Stimulated activated CD8-positive, alpha-beta memory T cell treated with anti-CD3 and anti-CD28 coated beads, Interleukin-4, amount 100 ng/mL, for 48 hours (primary cell): Measurements from ENCODE around the gene RAB44.
A peak's percentile ranks its signal among the peaks of the same experiment; 100 is the strongest.

Experiments used
- DNase-seq: peaks from one replicate; pipeline ENCODE4 v3.0.0-alpha.2; 2020

RAB44 gene

GRCh38 chr6:36754582-36755434 is 57.2 kb downstream of the RAB44 start:
- no peak for DNase-seq

GRCh38 chr6:36755435-36756348 is 58.1 kb downstream of the RAB44 start:
- DNase-seq = peak; percentile 77

DNA sequence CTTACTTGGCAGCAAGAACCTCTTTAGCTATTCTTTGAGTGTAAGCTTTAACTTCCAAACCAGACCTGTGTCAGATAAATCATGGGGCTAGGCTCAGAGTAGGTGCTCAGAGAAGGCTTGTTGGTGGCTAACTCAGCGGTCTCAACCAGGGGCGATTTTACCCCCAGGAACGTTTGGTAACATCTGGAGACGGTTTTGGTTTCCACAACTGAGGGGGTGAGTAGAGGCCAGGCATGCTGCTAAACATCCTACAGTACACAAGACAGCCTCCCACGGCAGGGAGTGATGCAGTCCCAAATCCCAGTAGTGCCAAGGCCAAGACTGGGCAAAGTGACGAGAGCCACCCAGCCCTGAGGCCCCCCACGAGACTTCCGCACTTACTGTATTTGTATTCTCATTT is 59.2 kb downstream of the RAB44 start:
- no peak for DNase-seq

- DNase-seq = peak; percentile 47
These were observed 59.6 kb downstream of the RAB44 start for GRCh38 chr6:36757206-36757605.

GRCh38 chr6:36757943-36758508 is 60.4 kb downstream of the RAB44 start:
- no peak for DNase-seq

DNA sequence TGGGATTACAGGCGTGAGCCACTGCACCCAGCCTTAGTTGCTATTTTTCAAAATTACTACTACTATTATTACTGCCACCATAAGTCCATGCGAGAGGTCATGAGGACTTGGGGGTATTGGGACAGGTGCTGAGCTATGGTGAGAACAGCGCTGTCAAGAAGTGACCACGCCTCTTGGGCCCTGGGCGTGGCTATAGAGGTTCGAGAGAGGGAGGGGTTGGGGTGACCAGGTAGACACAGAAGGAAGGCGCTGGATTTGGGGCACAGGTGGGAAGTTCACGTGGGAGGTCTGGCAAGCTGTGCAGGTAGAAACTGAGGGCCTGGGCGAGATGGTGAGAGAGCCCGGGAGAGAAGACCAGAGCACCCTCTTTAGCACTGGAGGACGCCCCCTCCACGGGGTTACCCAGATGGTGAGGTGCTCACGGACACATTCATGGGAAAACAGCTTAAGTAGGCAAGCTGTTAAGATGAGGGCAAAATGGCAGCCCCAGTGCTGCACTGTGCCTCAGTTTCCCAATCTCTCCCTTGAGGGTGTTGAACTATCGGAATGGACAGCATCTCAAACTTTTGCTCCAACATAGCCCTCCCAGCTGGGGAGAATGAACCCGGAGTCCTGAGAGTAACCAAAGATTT is 61.0 kb downstream of the RAB44 start:
- DNase-seq = no peak

GRCh38 chr6:36759148-36759759 is 61.6 kb downstream of the RAB44 start:
- DNase-seq = peak; percentile 91

- no peak for DNase-seq
These were observed 63.2 kb downstream of the RAB44 start for GRCh38 chr6:36760685-36761435.

GRCh38 chr6:36762123-36762522 is 64.5 kb downstream of the RAB44 start:
- DNase-seq = no peak

GRCh38 chr6:36765190-36765589 is 67.6 kb downstream of the RAB44 start:
- DNase-seq = no peak

- DNase-seq = peak; percentile 90
These were observed 68.2 kb downstream of the RAB44 start for GRCh38 chr6:36765594-36766398.

DNA sequence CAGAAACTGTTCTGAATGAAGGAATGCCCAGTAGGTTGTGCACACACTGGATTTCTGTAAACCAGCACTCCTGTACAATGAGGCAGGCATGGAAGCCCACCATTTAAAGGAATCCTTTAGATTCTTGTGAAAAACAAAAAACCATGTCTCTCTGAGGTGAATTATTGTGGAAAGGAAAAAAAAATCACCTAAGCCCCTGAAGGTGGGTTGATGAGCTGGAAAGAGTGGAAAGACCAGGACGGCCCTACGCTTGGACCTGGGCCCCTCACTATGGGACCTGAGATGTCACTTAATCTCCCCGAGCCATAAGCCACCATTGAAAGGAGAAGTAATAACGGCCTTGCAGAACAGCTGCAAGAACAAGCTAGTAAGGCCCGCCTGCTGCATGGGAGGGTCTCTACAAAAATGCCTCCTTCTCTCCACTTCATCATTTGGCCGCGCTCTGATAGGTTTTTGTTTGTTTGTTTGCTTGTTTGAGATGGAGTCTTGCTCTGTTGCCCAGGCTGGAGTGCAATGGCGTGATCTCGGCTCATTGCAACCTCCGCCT is 68.8 kb downstream of the RAB44 start:
- DNase-seq = no peak

- DNase-seq = no peak
These were observed 71.6 kb downstream of the RAB44 start for GRCh38 chr6:36769183-36769675.

GRCh38 chr6:36769676-36770499 is 72.3 kb downstream of the RAB44 start:
- DNase-seq = peak; percentile 56

DNA sequence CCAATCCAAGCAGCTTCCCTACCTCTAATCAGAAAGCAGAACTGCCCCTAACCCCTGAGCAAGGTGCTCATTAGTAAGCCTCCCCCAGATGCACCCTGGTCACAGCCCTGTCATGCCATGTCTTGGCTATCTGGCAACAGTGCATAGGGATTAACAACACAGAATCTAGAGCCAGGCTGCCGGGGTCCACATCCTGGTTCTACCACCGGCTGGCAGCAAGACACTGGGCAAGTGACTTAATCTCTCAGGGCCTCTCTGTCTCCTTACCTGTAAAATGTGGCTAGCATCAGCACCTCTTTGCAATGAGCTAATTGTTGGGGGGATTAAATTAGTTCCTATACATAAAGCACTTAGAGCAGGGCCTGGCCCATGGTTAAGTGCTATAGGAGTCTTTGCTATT is 73.5 kb downstream of the RAB44 start:
- no peak for DNase-seq

DNA sequence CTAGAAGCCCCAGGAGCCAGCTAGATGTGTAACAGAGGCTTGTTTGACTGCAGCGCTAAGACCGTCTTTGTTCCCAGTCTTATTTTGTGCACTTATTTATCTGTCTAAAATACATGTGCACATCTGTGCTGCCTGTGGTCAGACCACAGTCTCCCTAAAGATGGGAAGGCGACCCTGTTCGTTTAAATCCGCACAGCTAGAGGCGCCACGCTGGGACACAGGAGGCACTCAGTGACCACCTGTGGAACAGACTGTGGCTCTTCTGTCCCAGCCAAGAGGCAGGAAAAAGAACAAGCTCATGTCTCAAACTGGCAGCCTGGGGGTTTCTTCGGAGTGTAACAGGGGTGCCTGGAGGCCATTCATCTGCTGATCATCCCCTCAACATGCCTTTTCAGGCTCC is 74.8 kb downstream of the RAB44 start:
- DNase-seq = no peak

DNA sequence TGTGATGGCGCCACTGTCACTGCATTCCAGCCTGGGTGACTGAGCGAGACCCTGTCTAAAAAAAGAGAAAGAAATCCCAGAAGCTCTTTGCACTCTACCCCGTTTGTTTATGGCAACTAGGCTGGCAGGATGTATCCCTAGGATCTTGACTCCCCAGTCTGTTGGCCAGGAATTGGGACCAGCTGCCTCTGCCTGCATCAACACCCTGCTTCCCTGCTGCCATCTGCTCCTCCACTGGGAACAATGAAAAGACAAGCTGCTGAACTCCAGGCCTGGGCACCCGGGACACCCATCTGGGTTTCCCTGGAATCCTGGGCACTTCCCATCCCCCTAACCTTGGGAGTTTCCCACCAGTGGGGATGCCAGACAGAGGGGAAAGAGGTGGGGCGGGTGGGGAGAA is 76.7 kb downstream of the RAB44 start:
- DNase-seq = no peak

GRCh38 chr6:36776167-36776566 is 78.5 kb downstream of the RAB44 start:
- no peak for DNase-seq

- no peak for DNase-seq
These were observed 80.2 kb downstream of the RAB44 start for GRCh38 chr6:36777801-36778200.

DNA sequence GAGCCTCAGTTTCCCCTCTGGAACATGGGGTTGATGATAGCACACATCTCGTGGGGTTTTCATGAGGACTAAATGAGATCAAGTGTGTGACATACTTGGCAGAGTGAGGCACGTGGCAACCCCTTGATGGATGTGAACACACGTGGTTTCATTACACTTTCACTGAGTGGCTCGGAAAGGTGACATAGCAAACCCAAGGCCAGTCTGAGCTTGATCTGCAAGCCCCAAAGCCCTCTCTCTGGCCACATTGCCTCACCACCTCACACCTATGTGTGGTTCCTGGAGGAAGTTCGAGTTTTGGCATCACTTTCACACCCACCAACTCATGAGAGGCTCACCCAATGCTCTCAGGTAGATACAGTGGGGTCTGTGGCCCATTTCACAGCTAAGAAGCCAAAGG is 81.6 kb downstream of the RAB44 start:
- DNase-seq = no peak
